Mesodermal cell (in vitro differentiated cells): ENCODE results near the gene OR2B2.
"Not testable (repeated sequence)": the region's sequence is repeated elsewhere in the genome, so short reads cannot be mapped to it uniquely, and the experiment has no call there.

Experiments
- H3K27ac ChIP-seq: 2 replicates; pipeline ENCODE4 v1.7.0; 2013; ENCODE audit warnings: mild to moderate bottlenecking, low read depth, low read length, moderate library complexity; ENCODE audit not compliant: severe bottlenecking
- H3K36me3 ChIP-seq: 2 replicates; pipeline ENCODE4 v1.7.1; 2013; ENCODE audit warnings: mild to moderate bottlenecking, low read length, moderate library complexity; ENCODE audit not compliant: control insufficient read depth, insufficient read depth
- H3K4me1 ChIP-seq: one replicate; pipeline ENCODE4 v1.7.1; 2013; ENCODE audit warnings: mild to moderate bottlenecking, low read length; ENCODE audit not compliant: insufficient read depth, control insufficient read depth, poor library complexity, severe bottlenecking
- H3K4me3 ChIP-seq: 2 replicates; pipeline ENCODE4 v1.7.0; 2013; ENCODE audit warnings: low read length, control low read depth, mild to moderate bottlenecking; ENCODE audit not compliant: insufficient read depth, poor library complexity, severe bottlenecking; ENCODE audit errors: extremely low read depth
- H3K9me3 ChIP-seq: 2 replicates; pipeline ENCODE4 v1.7.1; 2013; ENCODE audit warnings: mild to moderate bottlenecking, low read length, moderate library complexity; ENCODE audit not compliant: control insufficient read depth
- WGBS, 2 experiments: methylation state at CpG; one replicate each; pipeline ENCODE4 v1.1.5; 2013; ENCODE audit warnings: missing lambda C conversion rate in 2 of 2; ENCODE audit not compliant: insufficient coverage in 2 of 2; 5-methylcytosine and 5-hydroxymethylcytosine counted together

Gene OR2B2

GRCh38 chr6:27922949-27923348 lies 10.8 kb upstream of the OR2B2 start:
- no peaks in the 10 kb centered on the region for H3K9me3 ChIP-seq
- H3K4me3 ChIP-seq = no peak overlapping the region
- no peaks in the 10 kb centered on the region for H3K4me1 ChIP-seq
- H3K27ac ChIP-seq = no peak overlapping the region
- no peaks in the 10 kb centered on the region for H3K36me3 ChIP-seq

- no CpG with 5 or more reads among the region's 1 CpG for WGBS, 2 experiments
- Histone ChIP-seq H3K4me3 (no peak overlapping the region), H3K36me3 (no peaks in the 10 kb centered on the region), H3K4me1 (no peaks in the 10 kb centered on the region), H3K9me3 (no peaks in the 10 kb centered on the region), H3K27ac (no peak overlapping the region)
Observed at GRCh38 chr6:27908017-27908416, 4.2 kb downstream of the OR2B2 start.

- H3K4me1 ChIP-seq = no peaks in the 10 kb centered on the region
- H3K9me3 ChIP-seq = no peaks in the 10 kb centered on the region
- H3K4me3 ChIP-seq = peak overlapping the region; percentile 56
- H3K36me3 ChIP-seq = no peaks in the 10 kb centered on the region
- 0 to 2% methylated on average over 12 to 15 of the region's 38 CpGs for WGBS, 2 experiments
- peak overlapping the region; percentile 91 for H3K27ac ChIP-seq
Observed at GRCh38 chr6:27902335-27903314, 9.6 kb downstream of the OR2B2 start.

- Histone ChIP-seq H3K4me3 (peak overlapping the region; percentile 56), H3K36me3 (no peaks in the 10 kb centered on the region), H3K4me1 (no peaks in the 10 kb centered on the region), H3K9me3 (no peaks in the 10 kb centered on the region), H3K27ac (no peak overlapping the region)
- WGBS, 2 experiments = 86 to 100% methylated on average over 3 to 4 of the region's 8 CpGs
Observed at GRCh38 chr6:27901801-27902200, 10.4 kb downstream of the OR2B2 start.

GRCh38 chr6:27900197-27900596 lies 12.0 kb downstream of the OR2B2 start:
- WGBS, 2 experiments = no CpG with 5 or more reads among the region's 7 CpGs
- not testable (repeated sequence) for H3K4me3 ChIP-seq, H3K36me3 ChIP-seq, H3K9me3 ChIP-seq, H3K27ac ChIP-seq, H3K4me1 ChIP-seq

GRCh38 chr6:27899543-27899942 lies 12.7 kb downstream of the OR2B2 start:
- Histone ChIP-seq H3K4me3 (no peak overlapping the region), H3K4me1 (no peaks in the 10 kb centered on the region), H3K36me3 (no peaks in the 10 kb centered on the region), H3K27ac (no peak overlapping the region), H3K9me3 (no peaks in the 10 kb centered on the region)

GRCh38 chr6:27897580-27898206 lies 14.5 kb downstream of the OR2B2 start:
- Histone ChIP-seq H3K27ac (no peak overlapping the region), H3K36me3 (no peaks in the 10 kb centered on the region), H3K9me3 (no peaks in the 10 kb centered on the region), H3K4me3 (no peak overlapping the region), H3K4me1 (no peaks in the 10 kb centered on the region)
- 94 to 100% methylated on average over 2 of the region's 3 CpGs for WGBS, 2 experiments

GRCh38 chr6:27896398-27896796 lies 15.8 kb downstream of the OR2B2 start:
- no peaks in the 10 kb centered on the region for H3K36me3 ChIP-seq
- no peaks in the 10 kb centered on the region for H3K9me3 ChIP-seq
- no peak overlapping the region for H3K27ac ChIP-seq
- H3K4me3 ChIP-seq = no peak overlapping the region
- 95% methylated on average over 2 of the region's 4 CpGs; no CpG with 5 or more reads in 1 of the 2 experiments for WGBS, 2 experiments
- H3K4me1 ChIP-seq = no peaks in the 10 kb centered on the region

GRCh38 chr6:27894839-27895762 lies 17.1 kb downstream of the OR2B2 start:
- H3K36me3 ChIP-seq = no peaks in the 10 kb centered on the region
- peak overlapping the region; percentile 72 for H3K4me3 ChIP-seq
- H3K4me1 ChIP-seq = no peaks in the 10 kb centered on the region
- 0 to 1% methylated on average over 12 to 16 of the region's 28 CpGs for WGBS, 2 experiments
- H3K9me3 ChIP-seq = no peaks in the 10 kb centered on the region
- H3K27ac ChIP-seq = peak overlapping the region; percentile 97
